Panc1 (cell line): ENCODE data around the gene ZNF580. TPM values are rescaled to one million over a fixed set of nuclear protein-coding genes. Genes with fewer than 3 reads are reported as not detected.

Experiments
- ATAC-seq: fragments of 200-7000 bp; cut with Tn5 transposase; 2 replicates; pipeline ENCODE4 v1.9.1; 2020; ENCODE audit warnings: mild to moderate bottlenecking, moderate library complexity
- BruUV-seq: library from RNA; stranded (reverse); fragments of 400-500 nt; replicated peaks from 2 replicates; lab custom pipeline; 2021; lab: Mats Ljungman, UMichigan
- CTCF ChIA-PET: fragments of 300-600 bp; sonication (Branson Sonifier 250); formaldehyde crosslinking; loops from one replicate; lab custom pipeline; 2022; ENCODE audit warnings: antibody characterized with exemption; lab: Charles Lee
- POLR2A ChIA-PET: fragments of 300-600 bp; sonication (Branson Sonifier 250); formaldehyde crosslinking; loops from one replicate; lab custom pipeline; 2022; ENCODE audit warnings: antibody characterized with exemption; lab: Charles Lee
- DNase-seq: peaks from one replicate; pipeline ENCODE4 v3.0.0-alpha.2; 2010; ENCODE audit warnings: low read depth, low spot score
- H3K27ac ChIP-seq: 2 replicates; pipeline ENCODE4 v1.5.1; 2011; ENCODE audit warnings: mild to moderate bottlenecking, low read length, inconsistent platforms
- H3K27me3 ChIP-seq: fragments of 200-500 bp; sonication (Bioruptor generic); 2 replicates; pipeline ENCODE4 v1.6.0; 2014; ENCODE audit warnings: low read length, inconsistent platforms; ENCODE audit not compliant: control insufficient read depth, insufficient read depth
- H3K36me3 ChIP-seq: fragments of 200-500 bp; sonication (Bioruptor generic); 2 replicates; pipeline ENCODE4 v1.5.1; 2014; ENCODE audit warnings: inconsistent platforms, mild to moderate bottlenecking, low read length, moderate library complexity; ENCODE audit not compliant: control insufficient read depth, insufficient read depth
- H3K4me1 ChIP-seq: 2 replicates; pipeline ENCODE4 v1.5.1; 2011; ENCODE audit warnings: inconsistent platforms, mild to moderate bottlenecking, low read length, moderate library complexity; ENCODE audit not compliant: control insufficient read depth, insufficient read depth
- H3K4me3 ChIP-seq, 2 experiments: 2 replicates each; pipeline ENCODE4 v1.5.1; 2011 to 2012; ENCODE audit warnings: low read depth in 2 of 2, low read length in 2 of 2, mild to moderate bottlenecking in 2 of 2, inconsistent platforms in 1 of 2, moderate library complexity in 1 of 2
- H3K9me3 ChIP-seq: fragments of 200-500 bp; sonication (Bioruptor generic); 2 replicates; pipeline ENCODE4 v1.5.1; 2014; ENCODE audit warnings: low read depth, mild to moderate bottlenecking, inconsistent platforms, low read length, moderate library complexity; ENCODE audit not compliant: control insufficient read depth, insufficient read depth
- CTCF ChIP-seq: fragments of 450-650 bp; IDR thresholded peaks from 2 replicates; pipeline ENCODE4 v1.5.1; 2017; ENCODE audit warnings: mild to moderate bottlenecking
- POLR2AphosphoS5 ChIP-seq: IDR thresholded peaks from 2 replicates; pipeline ENCODE4 v1.6.1; 2012; ENCODE audit warnings: mild to moderate bottlenecking, low read depth, low read length, moderate library complexity
- SIN3A ChIP-seq: IDR thresholded peaks from 2 replicates; pipeline ENCODE4 v1.6.1; 2012; ENCODE audit warnings: low read depth, mild to moderate bottlenecking, low read length, moderate library complexity, borderline replicate concordance; ENCODE audit not compliant: insufficient read depth
- TCF7L2 ChIP-seq: IDR thresholded peaks from 2 replicates; pipeline ENCODE4 v1.6.1; 2011; ENCODE audit warnings: mild to moderate bottlenecking, low read depth, low read length, inconsistent platforms
- in situ Hi-C: cut with HindIII; loops from 2 replicates; pipeline ENCODE4 v1.10.0; 2016; ENCODE audit warnings: low sequenced_read_pairs, low pct_unique_long_range_greater_than_20kb
- intact Hi-C: fragments of 100-400 bp; cut with micrococcal nuclease; formaldehyde crosslinking; loops from one replicate; pipeline ENCODE4 v1.10.0; 2022; ENCODE audit not compliant: unreplicated experiment
- total RNA-seq: library from RNA; stranded (reverse); gene quantifications from one replicate; pipeline ENCODE4 v1.2.1, GENCODE V29; 2021; ENCODE audit not compliant: unreplicated experiment
- TF ChIP-seq, protein P1 (sequence below), 2 experiments: IDR thresholded peaks; 2 replicates each; pipeline ENCODE4 v1.6.1; 2011 to 2012; ENCODE audit warnings: low read depth in 2 of 2, control low read depth in 1 of 2, low read length in 1 of 2, mild to moderate bottlenecking in 1 of 2, moderate library complexity in 1 of 2; ENCODE audit not compliant: insufficient read depth in 1 of 2

The ZNF580 gene
- total RNA-seq, 1 experiment from 2014 or later = 58.0 TPM

DNA sequence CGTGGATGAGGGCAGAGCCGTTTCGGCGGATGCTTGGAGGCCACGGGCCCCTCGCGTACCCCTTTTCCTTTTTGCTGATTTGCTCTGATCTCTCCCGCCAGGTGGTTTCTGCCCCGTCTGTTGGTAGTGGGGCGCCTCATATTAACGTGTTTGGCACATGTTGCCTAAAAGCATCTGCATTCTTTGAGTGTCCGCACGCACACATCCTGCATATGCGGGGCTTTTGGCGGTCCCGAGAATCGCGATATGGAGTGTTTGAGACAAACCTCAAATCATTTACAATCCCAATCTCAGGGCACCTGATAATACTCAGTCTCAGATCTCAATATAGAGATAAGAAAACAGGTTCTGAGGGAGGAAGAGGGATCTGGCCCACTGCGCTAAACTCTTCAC lies 14.8 kb downstream of the ZNF580 start:
- peak overlapping the region; percentile 72 to 85 for H3K4me3 ChIP-seq
- in situ Hi-C loops (no loop called here), intact Hi-C loops (no loop called here)
- TF ChIP-seq CTCF (no peak), SIN3A (no peak), TCF7L2 (no peak; the same call in 1 of the 2 replicates), POLR2AphosphoS5 (no peak; the same call in 1 of the 2 replicates)
- TF ChIP-seq, protein P1, sequence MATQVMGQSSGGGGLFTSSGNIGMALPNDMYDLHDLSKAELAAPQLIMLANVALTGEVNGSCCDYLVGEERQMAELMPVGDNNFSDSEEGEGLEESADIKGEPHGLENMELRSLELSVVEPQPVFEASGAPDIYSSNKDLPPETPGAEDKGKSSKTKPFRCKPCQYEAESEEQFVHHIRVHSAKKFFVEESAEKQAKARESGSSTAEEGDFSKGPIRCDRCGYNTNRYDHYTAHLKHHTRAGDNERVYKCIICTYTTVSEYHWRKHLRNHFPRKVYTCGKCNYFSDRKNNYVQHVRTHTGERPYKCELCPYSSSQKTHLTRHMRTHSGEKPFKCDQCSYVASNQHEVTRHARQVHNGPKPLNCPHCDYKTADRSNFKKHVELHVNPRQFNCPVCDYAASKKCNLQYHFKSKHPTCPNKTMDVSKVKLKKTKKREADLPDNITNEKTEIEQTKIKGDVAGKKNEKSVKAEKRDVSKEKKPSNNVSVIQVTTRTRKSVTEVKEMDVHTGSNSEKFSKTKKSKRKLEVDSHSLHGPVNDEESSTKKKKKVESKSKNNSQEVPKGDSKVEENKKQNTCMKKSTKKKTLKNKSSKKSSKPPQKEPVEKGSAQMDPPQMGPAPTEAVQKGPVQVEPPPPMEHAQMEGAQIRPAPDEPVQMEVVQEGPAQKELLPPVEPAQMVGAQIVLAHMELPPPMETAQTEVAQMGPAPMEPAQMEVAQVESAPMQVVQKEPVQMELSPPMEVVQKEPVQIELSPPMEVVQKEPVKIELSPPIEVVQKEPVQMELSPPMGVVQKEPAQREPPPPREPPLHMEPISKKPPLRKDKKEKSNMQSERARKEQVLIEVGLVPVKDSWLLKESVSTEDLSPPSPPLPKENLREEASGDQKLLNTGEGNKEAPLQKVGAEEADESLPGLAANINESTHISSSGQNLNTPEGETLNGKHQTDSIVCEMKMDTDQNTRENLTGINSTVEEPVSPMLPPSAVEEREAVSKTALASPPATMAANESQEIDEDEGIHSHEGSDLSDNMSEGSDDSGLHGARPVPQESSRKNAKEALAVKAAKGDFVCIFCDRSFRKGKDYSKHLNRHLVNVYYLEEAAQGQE (IDR thresholded peaks at IDR 0.05; ENCODE audit: insufficient read depth in 1 of 2, low read depth in 2 of 2, low read length in 1 of 2) = no peak
- ChIA-PET POLR2A (no interaction called here), CTCF (no interaction called here)
- peak overlapping the region; percentile 99 for H3K27ac ChIP-seq
- no peaks in the 10 kb centered on the region for H3K9me3 ChIP-seq
- no peak for ATAC-seq
- DNase-seq = no peak
- no TSS peak for BruUV-seq
- H3K4me1 ChIP-seq = peaks cover 31% of the 10 kb centered on the region
- H3K27me3 ChIP-seq = no peaks in the 10 kb centered on the region
- peaks cover 16% of the 10 kb centered on the region for H3K36me3 ChIP-seq

DNA sequence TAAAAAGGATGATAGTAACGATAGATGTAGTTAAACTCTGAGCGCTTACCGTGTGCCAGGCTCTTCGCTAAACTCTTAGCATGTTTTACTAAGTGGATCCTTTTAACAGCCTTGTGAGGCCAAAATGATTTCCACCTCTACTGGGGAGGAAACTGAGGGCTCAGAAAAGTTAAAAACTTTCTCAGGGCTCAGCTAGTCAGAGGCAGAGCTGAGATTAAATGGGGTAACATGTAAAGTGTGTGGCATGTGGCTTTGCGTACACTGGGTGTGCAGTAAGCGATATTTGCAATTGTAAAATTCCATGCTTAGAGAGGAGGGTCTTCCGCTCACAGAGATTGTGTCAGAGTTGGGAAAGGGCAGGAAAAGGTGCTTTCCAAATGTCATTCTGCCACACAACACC lies 15.8 kb downstream of the ZNF580 start:
- BruUV-seq = no TSS peak
- ChIA-PET CTCF (interaction anchor here (0.6 kb wide), 1 partner anchor 12 kb away, joined by 10 read pairs; no protein-coding TSS in a partner anchor), POLR2A (interaction anchor here (0.7 to 0.8 kb wide), 2 partner anchors 11 to 13 kb away, joined by 3 to 4 read pairs; no protein-coding TSS in a partner anchor)
- H3K4me3 ChIP-seq = peak overlapping the region; percentile 72 to 85
- peaks cover 23% of the 10 kb centered on the region for H3K36me3 ChIP-seq
- no peaks in the 10 kb centered on the region for H3K9me3 ChIP-seq
- ATAC-seq = no peak
- H3K4me1 ChIP-seq = peaks cover 36% of the 10 kb centered on the region
- peak overlapping the region; percentile 99 for H3K27ac ChIP-seq
- no peak for TF ChIP-seq TCF7L2
- TF ChIP-seq, protein P1 (IDR thresholded peaks at IDR 0.05; ENCODE audit: insufficient read depth in 1 of 2, low read depth in 2 of 2, low read length in 1 of 2) = no peak
- TF ChIP-seq POLR2AphosphoS5 = no peak
- no peak for TF ChIP-seq SIN3A
- TF ChIP-seq CTCF = no peak
- H3K27me3 ChIP-seq = no peaks in the 10 kb centered on the region
- in situ Hi-C loops = no loop called here
- no peak for DNase-seq
- intact Hi-C loops = no loop called here
